IPS-18c (cell line): ENCODE results near the gene LMBR1.

ENCODE experiments used
- H3K4me3 ChIP-seq: 2 replicates; pipeline ENCODE4 v1.7.0; 2013; ENCODE audit warnings: low read depth, mild to moderate bottlenecking, low read length, moderate library complexity; ENCODE audit not compliant: insufficient read depth
- H3K9me3 ChIP-seq: one replicate; pipeline ENCODE4 v1.6.1; 2013; ENCODE audit warnings: mild to moderate bottlenecking, low read length, moderate library complexity; ENCODE audit not compliant: control insufficient read depth, insufficient read depth

The LMBR1 gene

GRCh38 chr7:156759143-156759542 lies 133.8 kb downstream of the LMBR1 start:
- H3K9me3 ChIP-seq = no peaks in the 10 kb centered on the region
- no peak overlapping the region for H3K4me3 ChIP-seq

DNA sequence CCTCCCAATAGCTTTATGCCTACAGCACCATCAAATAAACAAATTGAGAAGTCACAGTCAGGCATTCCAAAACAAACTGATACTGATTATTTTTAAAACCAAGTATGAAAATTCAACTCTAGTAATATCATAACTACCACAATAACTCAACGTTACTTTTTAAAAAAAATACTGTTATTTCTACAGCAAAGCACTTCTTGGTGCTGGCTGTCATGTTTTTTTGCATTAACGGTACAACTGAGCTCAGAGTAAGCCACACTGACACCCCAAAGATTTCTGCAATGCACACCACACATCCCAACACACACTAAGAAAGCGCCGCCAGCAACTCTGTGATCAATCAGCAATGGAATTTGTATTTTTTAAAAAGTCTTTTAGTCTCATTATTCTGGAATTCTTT lies 138.8 kb downstream of the LMBR1 start:
- no peak overlapping the region for H3K4me3 ChIP-seq
- H3K9me3 ChIP-seq = no peaks in the 10 kb centered on the region

GRCh38 chr7:156753630-156754029 lies 139.4 kb downstream of the LMBR1 start:
- Histone ChIP-seq H3K4me3 (no peak overlapping the region), H3K9me3 (no peaks in the 10 kb centered on the region)

GRCh38 chr7:156753229-156753560 lies 139.8 kb downstream of the LMBR1 start:
- Histone ChIP-seq H3K9me3 (no peaks in the 10 kb centered on the region), H3K4me3 (no peak overlapping the region)

DNA sequence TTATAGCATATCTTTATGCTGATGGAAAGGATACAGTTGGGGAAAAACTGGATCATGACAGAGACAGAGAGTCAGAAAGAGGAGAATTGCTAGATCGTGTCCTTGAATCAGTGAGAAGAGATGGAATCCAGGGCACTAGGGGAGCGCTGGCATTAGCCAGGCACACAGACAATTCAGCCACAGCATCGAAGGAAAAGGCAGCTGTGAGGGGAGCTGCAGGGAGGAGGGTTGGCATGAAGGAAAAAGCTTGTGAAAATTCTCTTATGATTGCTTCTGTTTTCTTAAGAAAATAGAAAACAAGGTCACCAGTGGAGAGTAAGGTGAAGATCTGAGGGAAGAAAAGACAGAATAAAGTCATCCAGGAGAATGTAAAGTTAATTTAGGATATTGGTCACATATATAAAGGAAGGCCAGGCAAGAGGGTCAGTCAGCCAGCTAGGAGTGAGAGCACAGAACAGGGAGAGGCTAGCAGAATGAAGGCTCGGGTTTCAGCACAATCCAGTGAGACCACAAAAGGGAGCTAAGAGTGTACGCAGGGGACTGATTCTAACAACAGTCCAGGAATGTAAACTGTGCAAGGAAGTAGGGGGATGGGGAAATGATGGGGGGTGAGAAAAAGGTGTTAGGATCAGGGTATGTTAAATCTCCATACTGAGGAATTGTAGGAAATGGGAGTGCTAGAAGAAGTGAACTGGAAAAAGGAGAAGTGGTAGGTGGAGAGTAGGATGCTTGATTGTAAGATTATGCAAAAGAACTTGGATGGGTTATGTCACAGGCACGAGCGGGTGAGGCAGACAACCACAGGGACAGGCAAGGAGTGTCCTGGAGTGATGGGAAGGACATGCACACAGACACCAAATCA lies 140.4 kb downstream of the LMBR1 start:
- Histone ChIP-seq H3K9me3 (no peaks in the 10 kb centered on the region), H3K4me3 (no peak overlapping the region)

DNA sequence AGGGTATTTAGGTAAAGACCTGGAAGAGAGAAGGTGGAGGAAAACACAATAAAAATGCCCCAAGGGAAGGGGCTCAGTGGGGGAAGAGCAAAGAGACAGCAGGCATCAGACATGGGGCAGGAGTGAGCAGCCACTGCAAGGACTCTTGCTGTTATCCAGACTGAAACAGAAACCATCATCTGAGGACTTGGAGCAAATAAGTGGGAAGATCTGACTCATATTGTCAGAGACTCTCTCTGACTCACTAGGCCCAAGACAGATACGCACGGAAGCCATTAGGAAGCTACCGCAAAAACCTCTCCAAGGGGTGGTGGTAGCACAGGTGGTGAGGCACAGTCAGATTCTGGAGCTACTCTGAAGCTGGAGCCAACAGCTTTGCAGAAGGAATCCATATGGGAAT lies 141.7 kb downstream of the LMBR1 start:
- Histone ChIP-seq H3K9me3 (no peaks in the 10 kb centered on the region), H3K4me3 (no peak overlapping the region)

GRCh38 chr7:156747718-156748117 lies 145.3 kb downstream of the LMBR1 start:
- H3K4me3 ChIP-seq = no peak overlapping the region
- no peaks in the 10 kb centered on the region for H3K9me3 ChIP-seq

DNA sequence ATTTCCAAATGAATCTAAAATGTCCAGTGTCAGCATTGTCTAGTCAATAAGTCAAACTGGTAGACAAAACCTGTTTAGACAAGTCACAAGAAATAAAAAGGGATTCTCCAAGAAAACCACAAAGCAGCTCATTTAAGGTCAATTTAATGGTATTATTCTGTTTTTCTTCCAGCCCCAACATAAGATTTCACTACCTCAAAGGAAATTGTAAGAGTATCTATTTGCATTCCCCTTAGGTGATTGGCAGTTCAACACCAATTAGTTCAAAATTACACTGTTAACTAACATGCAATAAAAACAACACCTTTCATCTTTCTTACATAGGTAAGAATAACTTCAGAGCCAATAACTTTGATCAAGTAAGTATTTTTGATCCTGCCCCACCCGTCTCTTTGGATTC lies 146.1 kb downstream of the LMBR1 start:
- Histone ChIP-seq H3K4me3 (no peak overlapping the region), H3K9me3 (no peaks in the 10 kb centered on the region)

DNA sequence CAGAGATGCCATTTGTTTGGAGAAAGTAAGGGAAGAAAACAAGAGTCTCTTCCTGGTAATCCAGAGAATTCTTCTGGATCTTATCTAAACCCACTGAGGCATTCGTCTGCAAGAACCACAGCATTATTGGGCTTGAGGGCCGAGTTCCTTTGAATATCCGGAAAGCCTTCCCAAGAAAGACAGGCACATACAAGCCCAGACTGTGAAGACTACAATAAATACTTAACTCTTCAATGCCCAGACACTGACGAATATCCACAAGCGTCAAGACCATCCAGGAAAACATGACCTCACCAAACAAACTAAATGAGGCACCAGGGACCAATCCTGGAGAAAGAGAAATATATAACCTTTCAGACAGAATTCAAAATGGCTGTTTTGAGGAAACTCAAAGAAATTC lies 153.4 kb downstream of the LMBR1 start:
- Histone ChIP-seq H3K4me3 (no peak overlapping the region), H3K9me3 (no peaks in the 10 kb centered on the region)

GRCh38 chr7:156735851-156736250 lies 157.1 kb downstream of the LMBR1 start:
- Histone ChIP-seq H3K9me3 (no peaks in the 10 kb centered on the region), H3K4me3 (no peak overlapping the region)

DNA sequence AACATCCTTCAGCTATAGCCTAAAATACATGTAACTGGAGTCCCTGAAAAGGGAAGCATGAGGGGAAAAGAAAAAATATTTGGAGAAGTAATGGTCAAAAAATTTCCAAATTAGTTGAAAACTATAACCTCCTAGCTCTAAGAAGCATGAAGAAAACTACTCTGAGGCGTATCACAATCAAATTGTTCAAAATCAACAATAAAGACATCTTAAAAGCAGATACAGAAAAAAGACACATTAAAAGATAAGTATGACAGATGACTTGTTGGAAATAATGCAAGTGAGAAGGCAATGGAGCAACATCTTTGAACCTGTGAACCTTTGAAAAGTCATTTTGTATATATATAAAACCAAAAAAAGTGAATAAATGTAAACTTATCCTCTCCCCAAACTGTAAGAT lies 159.3 kb downstream of the LMBR1 start:
- H3K4me3 ChIP-seq = no peak overlapping the region
- H3K9me3 ChIP-seq = no peaks in the 10 kb centered on the region

GRCh38 chr7:156732091-156732625 lies 160.8 kb downstream of the LMBR1 start:
- Histone ChIP-seq H3K4me3 (no peak overlapping the region), H3K9me3 (no peaks in the 10 kb centered on the region)

- H3K4me3 ChIP-seq = no peak overlapping the region
- H3K9me3 ChIP-seq = no peaks in the 10 kb centered on the region
Observed at GRCh38 chr7:156731651-156732050, 161.3 kb downstream of the LMBR1 start.

DNA sequence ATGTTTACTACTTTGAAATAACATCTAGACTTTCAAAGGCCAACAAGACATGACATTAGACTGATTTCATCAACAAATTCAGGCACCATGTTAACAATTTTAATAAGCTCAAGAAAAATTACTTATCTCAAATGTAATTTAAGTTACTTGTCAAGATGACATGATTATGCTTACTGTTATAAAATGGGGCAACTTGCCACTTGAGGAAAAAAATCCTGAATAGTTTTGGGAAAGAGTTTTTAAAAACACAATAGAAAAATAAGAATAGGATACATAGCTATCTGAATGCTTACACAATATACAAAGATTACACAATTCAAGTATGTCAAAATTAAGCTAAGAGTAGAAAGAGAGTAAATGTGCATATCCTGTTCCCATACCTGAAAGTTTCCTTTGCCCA lies 167.0 kb downstream of the LMBR1 start:
- H3K4me3 ChIP-seq = no peak overlapping the region

DNA sequence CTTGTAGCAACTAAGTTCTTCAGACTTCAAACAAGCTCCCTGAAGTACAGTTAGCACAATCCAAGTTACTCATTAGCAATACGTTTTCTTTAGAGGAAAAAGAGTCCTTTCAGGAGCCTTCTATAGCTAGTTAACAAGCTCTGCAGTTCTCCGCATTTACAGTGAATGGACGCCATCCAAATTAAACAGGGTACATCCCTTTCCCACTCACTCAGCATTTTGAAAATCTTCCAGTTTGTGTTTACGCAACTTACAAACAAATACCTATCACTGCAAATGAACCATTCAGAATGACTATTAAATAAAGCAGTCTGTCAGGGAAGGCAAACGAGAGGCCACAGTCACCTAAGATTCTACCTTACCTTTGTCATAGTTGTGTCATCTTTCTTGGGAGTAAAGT lies 167.9 kb downstream of the LMBR1 start:
- Histone ChIP-seq H3K9me3 (no peaks in the 10 kb centered on the region), H3K4me3 (no peak overlapping the region)

More for the DNA sequence above, 167.0 kb downstream of the LMBR1 start:
- H3K9me3 ChIP-seq = no peaks in the 10 kb centered on the region

DNA sequence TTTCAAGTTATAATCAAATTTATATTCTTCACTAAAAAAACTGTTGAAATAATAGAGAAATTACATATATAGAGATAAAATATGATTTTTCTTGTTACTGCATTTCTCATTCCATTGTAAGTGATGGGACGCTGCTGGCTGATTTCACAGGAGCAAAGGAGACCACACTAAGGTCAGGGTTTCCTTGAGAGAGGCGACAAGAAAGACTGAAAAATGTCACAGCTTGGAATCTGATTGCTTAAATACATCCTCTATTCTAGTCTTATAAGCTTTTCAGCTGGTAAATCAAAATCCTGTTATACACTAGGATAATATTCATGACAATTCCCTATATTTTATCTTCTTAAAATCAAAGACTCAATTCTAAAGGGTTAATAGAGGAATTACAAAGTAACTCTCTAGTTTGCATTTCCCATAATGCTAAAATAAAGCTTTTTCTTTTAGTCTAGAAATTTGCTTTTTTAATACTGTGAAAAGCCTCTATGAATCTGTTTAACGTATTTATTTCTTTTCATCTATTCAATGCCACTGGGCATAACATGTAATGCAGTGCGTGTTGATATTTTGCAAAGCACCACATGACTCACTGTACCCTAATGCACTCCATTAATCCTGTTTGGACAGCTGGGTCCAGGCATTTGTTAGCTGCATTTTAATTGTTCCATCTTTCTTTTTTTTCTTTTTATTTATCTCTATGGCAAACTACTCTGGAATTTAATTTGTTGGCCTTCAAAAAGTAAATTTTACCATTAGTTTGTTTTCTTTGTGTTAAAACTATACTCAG lies 170.7 kb downstream of the LMBR1 start:
- no peak overlapping the region for H3K4me3 ChIP-seq

GRCh38 chr7:156703773-156704482 lies 189.1 kb downstream of the LMBR1 start:
- H3K4me3 ChIP-seq = no peak overlapping the region
- H3K9me3 ChIP-seq = no peaks in the 10 kb centered on the region

More for the DNA sequence above, 170.7 kb downstream of the LMBR1 start:
- no peaks in the 10 kb centered on the region for H3K9me3 ChIP-seq

DNA sequence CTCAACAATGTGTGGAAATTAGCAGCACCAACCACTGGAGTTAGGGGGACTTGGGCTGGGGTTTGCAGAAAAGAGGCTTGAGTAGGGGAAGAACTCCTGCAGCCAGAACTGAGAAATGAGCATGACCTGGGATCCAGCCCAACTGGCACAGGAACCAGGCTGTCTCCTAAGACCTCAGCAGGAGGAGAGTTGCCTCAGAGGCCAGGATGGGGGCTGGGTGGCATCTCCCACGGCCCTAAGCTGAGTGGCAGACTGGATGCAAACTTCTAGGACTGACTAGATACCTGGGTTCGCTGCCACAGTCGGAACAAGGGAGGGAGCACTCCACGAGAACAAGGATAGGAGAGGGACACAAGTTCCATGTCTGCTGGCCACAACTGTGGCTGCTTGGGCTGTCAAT lies 189.8 kb downstream of the LMBR1 start:
- no peaks in the 10 kb centered on the region for H3K9me3 ChIP-seq
- H3K4me3 ChIP-seq = no peak overlapping the region
